Endothelial cell (in vitro differentiated cells): Measurements from ENCODE around the gene MARCHF2. TPM values are rescaled to one million over a fixed set of nuclear protein-coding genes. Genes with fewer than 3 reads are reported as not detected.

Experiments
- DNase-seq: peaks from one replicate; pipeline ENCODE4 v3.0.0; 2021; ENCODE audit warnings: low spot score
- H3K27ac Mint-ChIP-seq: one replicate; pipeline ENCODE4 v1.8.0; 2021; ENCODE audit warnings: mixed read lengths, inconsistent platforms; ENCODE audit not compliant: unreplicated experiment
- H3K27me3 Mint-ChIP-seq: one replicate; pipeline ENCODE4 v1.8.0; 2021; ENCODE audit warnings: mild to moderate bottlenecking, moderate library complexity, mixed read lengths, inconsistent platforms; ENCODE audit not compliant: unreplicated experiment
- H3K36me3 Mint-ChIP-seq: one replicate; pipeline ENCODE4 v1.8.0; 2021; ENCODE audit warnings: mild to moderate bottlenecking, low read depth, mixed read lengths, inconsistent platforms; ENCODE audit not compliant: unreplicated experiment
- H3K4me1 Mint-ChIP-seq: one replicate; pipeline ENCODE4 v1.8.0; 2021; ENCODE audit warnings: mild to moderate bottlenecking, mixed read lengths, inconsistent platforms; ENCODE audit not compliant: unreplicated experiment
- H3K4me3 Mint-ChIP-seq: one replicate; pipeline ENCODE4 v1.8.0; 2021; ENCODE audit warnings: mild to moderate bottlenecking, mixed read lengths, inconsistent platforms; ENCODE audit not compliant: unreplicated experiment
- H3K9me3 Mint-ChIP-seq: one replicate; pipeline ENCODE4 v1.8.0; 2021; ENCODE audit warnings: mixed read lengths, inconsistent platforms; ENCODE audit not compliant: unreplicated experiment
- CTCF ChIP-seq: fragments of 200-600 bp; sonication (generic); IDR thresholded peaks from one replicate; pipeline ENCODE4 v1.5.0; 2021; ENCODE audit warnings: antibody characterized with exemption; ENCODE audit not compliant: unreplicated experiment
- total RNA-seq: library from RNA; stranded (reverse); fragmentation: NEBNext Ultra II Directional; extraction: Animal tissue kit (Norgen Biotek cat#: 25700); gene quantifications from one replicate; pipeline ENCODE4 v1.2.1, GENCODE V29; 2021; ENCODE audit not compliant: unreplicated experiment

MARCHF2 gene
- total RNA-seq, 1 donor from 2014 or later = 58.2 TPM

DNA sequence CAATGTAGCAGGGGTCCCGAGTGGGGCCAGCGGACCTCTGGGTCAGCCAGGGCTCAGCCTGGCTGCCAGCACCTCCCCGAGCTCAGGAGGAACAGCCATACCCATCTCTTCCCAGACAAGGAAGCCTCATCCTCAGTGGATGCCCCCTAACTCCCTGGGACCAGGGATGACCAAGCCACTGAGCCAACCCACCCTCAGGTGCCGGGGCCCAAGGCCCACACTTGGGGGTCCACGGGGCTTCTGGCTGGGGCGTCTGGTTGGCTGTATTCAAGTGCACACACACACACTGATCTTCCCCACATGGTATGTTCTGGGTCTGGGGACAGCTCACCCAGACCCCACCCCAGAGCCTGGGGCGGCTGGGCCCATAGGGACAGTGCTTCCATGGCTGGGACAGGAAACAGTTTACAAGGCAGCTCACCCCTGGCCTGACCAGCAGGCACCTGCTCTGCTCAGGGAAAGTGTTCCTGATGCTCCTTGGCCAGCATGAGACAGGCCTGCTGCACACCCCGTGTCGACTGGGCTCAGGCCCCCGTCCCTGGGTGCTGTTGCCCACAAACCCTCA, 15.3 kb upstream of the MARCHF2 start:
- Mint-ChIP-seq H3K4me1 (peaks cover 44% of the 10 kb centered on the region), H3K27ac (no peak overlapping the region), H3K36me3 (peaks cover 25% of the 10 kb centered on the region), H3K4me3 (no peak overlapping the region), H3K27me3 (peaks cover 22% of the 10 kb centered on the region), H3K9me3 (no peaks in the 10 kb centered on the region)
- TF ChIP-seq CTCF = no peak
- no peak for DNase-seq

GRCh38 chr19:8398311-8398771, 14.8 kb upstream of the MARCHF2 start:
- Mint-ChIP-seq H3K27ac (no peak overlapping the region), H3K4me3 (no peak overlapping the region), H3K27me3 (peaks cover 22% of the 10 kb centered on the region), H3K4me1 (peaks cover 41% of the 10 kb centered on the region), H3K9me3 (no peaks in the 10 kb centered on the region), H3K36me3 (peaks cover 23% of the 10 kb centered on the region)
- DNase-seq = no peak
- TF ChIP-seq CTCF = no peak

GRCh38 chr19:8399681-8400188, 13.4 kb upstream of the MARCHF2 start:
- H3K9me3 Mint-ChIP-seq = no peaks in the 10 kb centered on the region
- no peak for DNase-seq
- TF ChIP-seq CTCF = no peak
- H3K27ac Mint-ChIP-seq = no peak overlapping the region
- peak overlapping the region; percentile 47 for H3K4me3 Mint-ChIP-seq
- H3K27me3 Mint-ChIP-seq = peaks cover 25% of the 10 kb centered on the region
- H3K4me1 Mint-ChIP-seq = peaks cover 32% of the 10 kb centered on the region
- H3K36me3 Mint-ChIP-seq = peaks cover 27% of the 10 kb centered on the region

- no peak for TF ChIP-seq CTCF
- Mint-ChIP-seq H3K27ac (no peak overlapping the region), H3K36me3 (peaks cover 24% of the 10 kb centered on the region), H3K27me3 (peaks cover 15% of the 10 kb centered on the region), H3K4me1 (peaks cover 13% of the 10 kb centered on the region), H3K4me3 (no peak overlapping the region), H3K9me3 (no peaks in the 10 kb centered on the region)
- DNase-seq = no peak
These were observed 11.1 kb upstream of the MARCHF2 start for GRCh38 chr19:8401981-8402411.

GRCh38 chr19:8403098-8403819, 9.8 kb upstream of the MARCHF2 start:
- H3K36me3 Mint-ChIP-seq = peaks cover 19% of the 10 kb centered on the region
- no peak for TF ChIP-seq CTCF

More at GRCh38 chr19:8403098-8403819, 9.8 kb upstream of the MARCHF2 start:
- Mint-ChIP-seq H3K27ac (no peak overlapping the region), H3K4me1 (peaks cover 4% of the 10 kb centered on the region), H3K4me3 (no peak overlapping the region), H3K27me3 (peaks cover 10% of the 10 kb centered on the region), H3K9me3 (no peaks in the 10 kb centered on the region)
- no peak for DNase-seq
